Naive thymus-derived CD4-positive, alpha-beta T cell (primary cell): ENCODE results near the gene FGF18. TPM values are rescaled to one million over a fixed set of nuclear protein-coding genes. Genes with fewer than 3 reads are reported as not detected.

Source experiments
- ATAC-seq: fragments of 150-1000 bp; cut with Tn5 transposase; 2 replicates; pipeline ENCODE4 v1.10.0; 2021; ENCODE audit warnings: mild to moderate bottlenecking, moderate library complexity
- CTCF ChIA-PET: fragments of 350-600 bp; sonication (Branson Sonifier 250); formaldehyde crosslinking; loops from one replicate; lab custom pipeline; 2021; ENCODE audit warnings: antibody characterized with exemption; lab: Charles Lee
- POLR2A ChIA-PET: fragments of 350-600 bp; sonication (Branson Sonifier 250); formaldehyde crosslinking; loops from one replicate; lab custom pipeline; 2021; ENCODE audit warnings: antibody characterized with exemption, inconsistent platforms; lab: Charles Lee
- DNase-seq, 9 donors: peaks; one replicate each; pipeline versions ENCODE4 v3.0.0 to v3.0.0-alpha.2; 2020 to 2022; ENCODE audit warnings: mixed read lengths in 1 of 9
- H3K27ac ChIP-seq: one replicate; pipeline ENCODE4 v1.7.0; 2013; ENCODE audit warnings: mild to moderate bottlenecking, low read depth, low read length, moderate library complexity
- H3K27me3 ChIP-seq, 2 donors: one replicate each; pipeline ENCODE4 v1.7.0; 2013; ENCODE audit warnings: low read length in 2 of 2, mild to moderate bottlenecking in 2 of 2, moderate library complexity in 2 of 2; ENCODE audit not compliant: control insufficient read depth in 2 of 2, insufficient read depth in 2 of 2
- H3K36me3 ChIP-seq, 3 experiments: 1 replicate in 2 of 3; 2 replicates in 1 of 3; pipeline ENCODE4 v1.7.0; 2013; ENCODE audit warnings: low read length in 3 of 3, mild to moderate bottlenecking in 3 of 3, moderate library complexity in 1 of 3; ENCODE audit not compliant: insufficient read depth in 3 of 3, control insufficient read depth in 2 of 3
- H3K4me1 ChIP-seq, 2 donors: one replicate each; pipeline ENCODE4 v1.7.0; 2013; ENCODE audit warnings: low read length in 2 of 2, mild to moderate bottlenecking in 2 of 2, moderate library complexity in 1 of 2; ENCODE audit not compliant: control insufficient read depth in 2 of 2, insufficient read depth in 2 of 2
- H3K4me3 ChIP-seq: 2 replicates; pipeline ENCODE4 v1.7.0; 2013; ENCODE audit warnings: mild to moderate bottlenecking, low read length
- H3K9me3 ChIP-seq, 3 experiments: 1 replicate in 2 of 3; 2 replicates in 1 of 3; pipeline ENCODE4 v1.7.0; 2013; ENCODE audit warnings: low read length in 3 of 3; ENCODE audit not compliant: control insufficient read depth in 2 of 3
- H3K27ac Mint-ChIP-seq, 9 donors: one replicate each; pipeline ENCODE4 v1.8.0; 2020 to 2022; ENCODE audit warnings: mixed read lengths in 9 of 9, mild to moderate bottlenecking in 8 of 9, moderate library complexity in 5 of 9, inconsistent platforms in 2 of 9
- H3K27me3 Mint-ChIP-seq, 5 donors: one replicate each; pipeline ENCODE4 v1.8.0; 2021 to 2022; ENCODE audit warnings: mixed read lengths in 5 of 5, mild to moderate bottlenecking in 1 of 5
- H3K36me3 Mint-ChIP-seq, 5 donors: one replicate each; pipeline ENCODE4 v1.8.0; 2020 to 2022; ENCODE audit warnings: mixed read lengths in 5 of 5, mild to moderate bottlenecking in 3 of 5, inconsistent platforms in 1 of 5
- H3K4me1 Mint-ChIP-seq, 7 donors: one replicate each; pipeline ENCODE4 v1.8.0; 2020 to 2022; ENCODE audit warnings: mixed read lengths in 7 of 7, mild to moderate bottlenecking in 3 of 7, inconsistent platforms in 1 of 7
- H3K4me3 Mint-ChIP-seq, 10 donors: one replicate each; pipeline ENCODE4 v1.8.0; 2020 to 2022; ENCODE audit warnings: mild to moderate bottlenecking in 10 of 10, mixed read lengths in 10 of 10, moderate library complexity in 6 of 10, inconsistent platforms in 2 of 10
- H3K9me3 Mint-ChIP-seq, 11 donors: one replicate each; pipeline ENCODE4 v1.8.0; 2020 to 2022; ENCODE audit warnings: mixed read lengths in 11 of 11, mild to moderate bottlenecking in 4 of 11, inconsistent platforms in 1 of 11, moderate library complexity in 1 of 11
- intact Hi-C, 2 donors: fragments of 100-400 bp; cut with micrococcal nuclease; formaldehyde crosslinking; loops; one replicate each; pipeline ENCODE4 v1.15.1; 2023
- polyA plus RNA-seq, 2 donors: library from polyadenylated mRNA; unstranded; fragments of 300-500 nt; fragmentation: Illumina TruSeq; gene quantifications; one replicate each; pipeline ENCODE4 v1.2.3, GENCODE V29; 2021
- total RNA-seq, 6 experiments: library from RNA in 5 of 6; stranded (reverse) in 5 of 6; gene quantifications; 1 replicate in 5 of 6; 2 replicates in 1 of 6; pipeline ENCODE4 v1.2.3 and lab custom pipeline; 2021 to 2026

Gene FGF18
- total and polyA plus RNA-seq, 7 experiments from 2014 or later, result 0.24 to 0.44 TPM; not detected in 5

DNA sequence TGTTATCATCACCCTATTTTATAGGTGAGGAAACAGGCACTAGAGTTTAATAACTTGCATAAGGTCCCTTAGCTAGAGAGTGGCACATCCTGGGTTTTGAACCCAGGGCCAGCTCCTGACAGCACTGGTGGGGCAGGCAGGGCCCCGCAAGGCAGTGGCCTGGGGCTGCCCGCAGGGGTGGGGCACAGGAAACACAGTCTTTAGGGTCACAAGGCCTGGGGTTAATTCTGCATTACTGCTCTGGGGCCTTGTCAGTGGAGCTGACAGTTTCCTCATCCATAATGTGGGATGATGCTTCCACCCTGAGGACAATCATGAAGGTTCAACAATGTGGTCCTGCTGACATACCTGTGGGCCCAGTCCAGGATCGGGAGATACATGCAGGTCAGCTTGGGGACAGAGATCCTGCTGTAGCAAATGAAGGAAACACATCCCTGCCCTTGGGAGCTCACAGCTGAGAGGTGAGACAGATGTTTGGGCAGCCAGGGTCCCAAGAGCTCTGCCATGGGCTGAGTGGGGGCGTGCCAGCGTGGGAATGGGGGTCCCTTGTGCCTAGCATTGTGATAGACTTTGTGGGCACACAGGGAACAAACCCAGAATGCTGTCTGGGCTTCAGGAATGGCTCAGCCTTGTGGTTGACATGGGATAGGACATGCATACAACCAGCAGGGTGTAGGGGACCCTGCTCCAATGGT lies 14.7 kb downstream of the FGF18 start:
- POLR2A ChIA-PET, result no interaction called here
- CTCF ChIA-PET, result no interaction called here
- H3K36me3 ChIP-seq, result no peaks in the 10 kb centered on the region
- no peaks in the 10 kb centered on the region for H3K27me3 ChIP-seq
- H3K27me3 Mint-ChIP-seq, result peaks cover 0 to 3% (median 0%) of the 10 kb centered on the region in 5 donors
- H3K27ac ChIP-seq, result no peak overlapping the region
- ATAC-seq (no peak), DNase-seq (no peak)
- H3K4me3 Mint-ChIP-seq, result no peak overlapping the region
- no peak overlapping the region for H3K27ac Mint-ChIP-seq
- H3K36me3 Mint-ChIP-seq, result no peaks in the 10 kb centered on the region
- no peaks in the 10 kb centered on the region for H3K4me1 ChIP-seq
- intact Hi-C loops, result loop anchor here in 1 of 2 donors (10.0 kb wide), 1 partner anchor 229 kb away; no protein-coding TSS in a partner anchor
- no peak overlapping the region for H3K4me3 ChIP-seq
- H3K4me1 Mint-ChIP-seq, result peaks cover 0 to 3% (median 0%) of the 10 kb centered on the region in 7 donors
- no peaks in the 10 kb centered on the region for H3K9me3 Mint-ChIP-seq
- no peaks in the 10 kb centered on the region for H3K9me3 ChIP-seq

GRCh38 chr5:171434874-171435273 lies 15.4 kb downstream of the FGF18 start:
- intact Hi-C loops, result loop anchor here in 1 of 2 donors (10.0 kb wide), 1 partner anchor 230 kb away; no protein-coding TSS in a partner anchor
- CTCF ChIA-PET, result no interaction called here
- Mint-ChIP-seq H3K27me3 (no peaks in the 10 kb centered on the region), H3K36me3 (no peaks in the 10 kb centered on the region), H3K4me3 (peak overlapping the region in 1 of 10 donors; percentile 52), H3K27ac (peak overlapping the region in 1 of 9 donors; percentile 51), H3K9me3 (no peaks in the 10 kb centered on the region), H3K4me1 (peaks cover 0 to 3% (median 0%) of the 10 kb centered on the region in 7 donors)
- Histone ChIP-seq H3K9me3 (no peaks in the 10 kb centered on the region), H3K36me3 (no peaks in the 10 kb centered on the region), H3K27ac (no peak overlapping the region), H3K4me1 (no peaks in the 10 kb centered on the region), H3K27me3 (no peaks in the 10 kb centered on the region), H3K4me3 (no peak overlapping the region)
- DNase-seq, result no peak
- POLR2A ChIA-PET, result no interaction called here
- ATAC-seq, result no peak

DNA sequence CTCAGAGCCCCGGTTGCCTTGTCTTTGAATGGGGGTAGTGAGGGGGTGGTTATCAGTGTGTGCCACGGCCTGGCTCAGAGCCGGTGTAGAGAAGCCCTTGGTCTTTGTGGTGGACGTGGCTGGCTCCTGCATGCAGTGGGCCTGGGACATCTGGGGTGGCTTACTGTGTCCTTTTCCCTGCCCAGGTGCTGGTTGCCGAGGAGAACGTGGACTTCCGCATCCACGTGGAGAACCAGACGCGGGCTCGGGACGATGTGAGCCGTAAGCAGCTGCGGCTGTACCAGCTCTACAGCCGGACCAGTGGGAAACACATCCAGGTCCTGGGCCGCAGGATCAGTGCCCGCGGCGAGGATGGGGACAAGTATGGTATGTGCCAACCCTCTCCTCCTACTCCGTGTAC lies 16.5 kb downstream of the FGF18 start:
- peaks cover 0 to 3% (median 0%) of the 10 kb centered on the region in 7 donors for H3K4me1 Mint-ChIP-seq
- H3K36me3 Mint-ChIP-seq, result no peaks in the 10 kb centered on the region
- no peak overlapping the region for H3K4me3 Mint-ChIP-seq
- ChIA-PET CTCF (no interaction called here), POLR2A (no interaction called here)
- H3K27me3 Mint-ChIP-seq, result no peaks in the 10 kb centered on the region
- Histone ChIP-seq H3K27ac (no peak overlapping the region), H3K4me1 (no peaks in the 10 kb centered on the region), H3K9me3 (no peaks in the 10 kb centered on the region), H3K4me3 (no peak overlapping the region), H3K36me3 (no peaks in the 10 kb centered on the region), H3K27me3 (no peaks in the 10 kb centered on the region)
- intact Hi-C loops, result loop anchor here in 1 of 2 donors (10.0 kb wide), 1 partner anchor 231 kb away; no protein-coding TSS in a partner anchor
- DNase-seq (no peak), ATAC-seq (no peak)
- H3K27ac Mint-ChIP-seq, result no peak overlapping the region
- no peaks in the 10 kb centered on the region for H3K9me3 Mint-ChIP-seq

- DNase-seq (no peak), ATAC-seq (no peak)
- Mint-ChIP-seq H3K27me3 (no peaks in the 10 kb centered on the region), H3K36me3 (no peaks in the 10 kb centered on the region), H3K4me1 (peaks cover 0 to 3% (median 0%) of the 10 kb centered on the region in 7 donors), H3K9me3 (no peaks in the 10 kb centered on the region), H3K4me3 (no peak overlapping the region), H3K27ac (no peak overlapping the region)
- no peak overlapping the region for H3K27ac ChIP-seq
- H3K4me1 ChIP-seq, result no peaks in the 10 kb centered on the region
- no peaks in the 10 kb centered on the region for H3K27me3 ChIP-seq
- H3K4me3 ChIP-seq, result no peak overlapping the region
- ChIA-PET POLR2A (no interaction called here), CTCF (no interaction called here)
- H3K9me3 ChIP-seq, result no peaks in the 10 kb centered on the region
- intact Hi-C loops, result loop anchor here in 1 of 2 donors (10.0 kb wide), 1 partner anchor 232 kb away; no protein-coding TSS in a partner anchor
- no peaks in the 10 kb centered on the region for H3K36me3 ChIP-seq
These were observed 17.4 kb downstream of the FGF18 start for GRCh38 chr5:171436804-171437285.

DNA sequence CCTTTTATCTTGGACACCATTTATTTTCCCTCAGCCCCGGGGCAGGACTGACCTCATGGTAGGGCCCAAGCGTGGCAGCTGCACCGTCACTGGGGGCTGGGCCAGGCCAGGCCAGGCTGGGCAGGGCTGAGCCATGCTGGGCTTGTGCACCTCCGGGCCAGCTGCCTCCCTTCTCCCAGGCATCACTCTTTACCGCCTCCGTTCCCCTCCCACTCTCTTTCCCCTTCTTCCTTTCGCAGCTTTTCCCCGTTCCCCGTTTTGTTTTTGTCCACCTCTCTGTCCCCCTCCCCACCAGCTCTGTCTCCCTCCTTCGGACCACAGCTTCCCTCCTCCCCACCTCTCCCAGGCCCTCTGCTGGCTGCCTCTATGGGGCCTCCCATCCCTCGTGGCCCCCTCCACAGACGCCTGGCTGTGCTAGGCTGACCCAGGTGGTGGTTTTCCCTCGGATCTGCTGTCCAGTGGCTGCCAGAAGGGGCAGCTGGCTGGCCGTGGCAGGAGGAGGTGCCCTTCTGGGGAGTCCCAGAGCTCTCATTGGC lies 17.9 kb downstream of the FGF18 start:
- ATAC-seq (no peak), DNase-seq (no peak)
- no peak overlapping the region for H3K4me3 ChIP-seq
- peaks cover 0 to 3% (median 0%) of the 10 kb centered on the region in 7 donors for H3K4me1 Mint-ChIP-seq
- H3K9me3 ChIP-seq, result no peaks in the 10 kb centered on the region
- H3K27ac ChIP-seq, result no peak overlapping the region
- H3K4me1 ChIP-seq, result no peaks in the 10 kb centered on the region
- no peaks in the 10 kb centered on the region for H3K36me3 Mint-ChIP-seq
- ChIA-PET CTCF (no interaction called here), POLR2A (no interaction called here)
- no peak overlapping the region for H3K4me3 Mint-ChIP-seq
- H3K27ac Mint-ChIP-seq, result no peak overlapping the region
- H3K27me3 ChIP-seq, result no peaks in the 10 kb centered on the region
- H3K9me3 Mint-ChIP-seq, result no peaks in the 10 kb centered on the region
- intact Hi-C loops, result loop anchor here in 1 of 2 donors (10.0 kb wide), 1 partner anchor 233 kb away; no protein-coding TSS in a partner anchor
- H3K36me3 ChIP-seq, result no peaks in the 10 kb centered on the region
- H3K27me3 Mint-ChIP-seq, result no peaks in the 10 kb centered on the region

DNA sequence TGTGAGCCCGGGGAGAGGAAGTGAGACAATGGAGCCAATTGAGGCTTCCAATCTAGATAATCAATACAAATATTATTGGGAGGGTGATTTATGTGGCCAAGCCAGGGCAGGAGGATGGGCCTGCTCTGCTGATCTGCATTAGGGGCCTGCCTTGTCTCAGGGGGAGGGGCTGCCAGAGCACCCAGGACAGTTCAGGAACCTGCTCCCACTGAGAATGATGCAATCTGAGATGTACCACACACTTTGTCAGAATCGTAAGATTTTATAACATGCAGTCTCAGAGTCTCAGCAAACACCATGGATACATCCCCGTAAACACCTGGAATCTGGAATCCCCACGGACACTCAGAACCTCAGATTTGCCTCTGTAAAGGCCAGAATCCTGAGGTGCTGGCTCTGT lies 19.3 kb downstream of the FGF18 start:
- H3K36me3 ChIP-seq, result no peaks in the 10 kb centered on the region
- H3K27ac Mint-ChIP-seq, result no peak overlapping the region
- POLR2A ChIA-PET, result no interaction called here

More for the DNA sequence above, 19.3 kb downstream of the FGF18 start:
- Histone ChIP-seq H3K27me3 (no peaks in the 10 kb centered on the region), H3K9me3 (no peaks in the 10 kb centered on the region), H3K27ac (no peak overlapping the region), H3K4me1 (no peaks in the 10 kb centered on the region), H3K4me3 (no peak overlapping the region)
- no peak for DNase-seq
- Mint-ChIP-seq H3K4me1 (peaks cover 0 to 2% (median 0%) of the 10 kb centered on the region in 7 donors), H3K9me3 (no peaks in the 10 kb centered on the region), H3K36me3 (no peaks in the 10 kb centered on the region), H3K27me3 (no peaks in the 10 kb centered on the region), H3K4me3 (no peak overlapping the region)
- no peak for ATAC-seq
- intact Hi-C loops, result loop anchor here in 1 of 2 donors (10.0 kb wide), 1 partner anchor 234 kb away; no protein-coding TSS in a partner anchor
- CTCF ChIA-PET, result no interaction called here
